GM20000 (cell line): Measurements from ENCODE around the gene BRD1.
"Not testable (repeated sequence)": the region's sequence is repeated elsewhere in the genome, so short reads cannot be mapped to it uniquely, and the experiment has no call there.

Source experiments
- DNase-seq: peaks from one replicate; pipeline ENCODE4 v3.0.0; 2012; ENCODE audit warnings: low spot score
- CTCF ChIP-seq: IDR thresholded peaks from 2 replicates; pipeline ENCODE4 v1.5.1; 2012; ENCODE audit warnings: mild to moderate bottlenecking, control low read depth; ENCODE audit errors: extremely low read depth, missing control alignments

BRD1 gene

GRCh38 chr22:49765951-49766350 lies 61.7 kb downstream of the BRD1 start:
- DNase-seq: no peak
- no peak for TF ChIP-seq CTCF

GRCh38 chr22:49765091-49765771 lies 62.4 kb downstream of the BRD1 start:
- no peak for DNase-seq
- no peak for TF ChIP-seq CTCF

DNA sequence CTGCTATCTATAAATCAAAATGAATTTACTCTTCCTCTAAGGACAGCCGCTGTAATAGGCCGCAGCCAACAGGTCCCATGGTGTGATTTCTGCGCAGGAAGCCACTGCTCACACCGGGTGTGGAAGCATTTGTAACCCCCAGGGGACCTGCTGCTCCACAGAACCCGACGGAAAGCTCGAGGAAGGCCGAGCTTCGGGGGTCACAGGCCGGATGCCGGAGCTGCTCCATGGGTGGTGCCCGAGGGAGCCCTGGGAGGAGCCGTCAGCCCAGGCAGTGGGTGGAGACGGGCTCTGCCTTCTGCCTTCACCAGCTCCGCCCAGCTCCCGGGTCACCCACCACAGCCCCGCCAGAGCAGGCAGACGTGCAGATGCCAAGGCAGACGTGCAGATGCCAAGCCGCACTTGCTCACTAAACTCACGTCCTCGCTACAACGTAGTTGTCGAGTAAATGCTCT lies 63.5 kb downstream of the BRD1 start:
- DNase-seq: no peak
- no peak for TF ChIP-seq CTCF

- TF ChIP-seq CTCF: no peak
- DNase-seq: no peak
Measured at GRCh38 chr22:49763696-49764095, 64.0 kb downstream of the BRD1 start.

DNA sequence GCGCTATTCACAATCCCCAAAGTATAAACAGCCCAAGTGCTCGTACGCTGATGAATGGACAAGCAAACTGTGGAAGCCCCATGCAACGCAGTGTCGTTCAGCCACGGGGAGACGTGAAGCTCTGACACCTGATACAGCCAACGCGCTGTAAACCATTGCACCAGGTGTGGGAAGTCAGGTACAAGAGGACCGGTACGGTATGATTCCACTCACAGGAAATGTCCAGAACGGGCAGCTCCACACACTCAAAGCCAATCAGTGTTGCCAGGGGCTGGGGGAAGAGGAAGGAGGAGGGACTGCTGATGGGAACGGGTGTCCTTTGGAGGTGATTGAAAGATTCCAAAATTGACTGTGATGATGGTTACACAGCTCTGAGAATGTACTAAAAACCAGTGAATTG lies 64.5 kb downstream of the BRD1 start:
- no peak for DNase-seq

DNA sequence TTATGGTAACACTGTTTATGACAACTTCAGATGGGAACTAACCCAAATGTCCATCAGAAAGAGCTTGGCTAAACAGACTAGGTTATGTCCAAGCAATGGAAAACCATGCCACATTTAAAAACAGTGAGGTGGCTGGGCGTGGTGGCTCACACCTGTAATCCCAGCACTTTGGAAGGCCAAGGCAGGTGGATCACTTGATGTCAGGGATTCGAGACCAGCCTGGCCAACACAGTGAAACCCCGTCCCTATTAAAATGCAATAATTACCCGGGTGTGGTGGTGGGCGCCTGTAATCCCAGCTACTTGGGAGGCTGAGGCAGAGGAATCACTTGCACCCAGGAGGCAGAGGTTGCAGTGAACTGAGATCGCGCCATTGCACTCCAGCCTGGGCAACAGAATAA lies 65.1 kb downstream of the BRD1 start:
- not testable (repeated sequence) for DNase-seq

More for the DNA sequence above, 64.5 kb downstream of the BRD1 start:
- TF ChIP-seq CTCF: no peak

DNA sequence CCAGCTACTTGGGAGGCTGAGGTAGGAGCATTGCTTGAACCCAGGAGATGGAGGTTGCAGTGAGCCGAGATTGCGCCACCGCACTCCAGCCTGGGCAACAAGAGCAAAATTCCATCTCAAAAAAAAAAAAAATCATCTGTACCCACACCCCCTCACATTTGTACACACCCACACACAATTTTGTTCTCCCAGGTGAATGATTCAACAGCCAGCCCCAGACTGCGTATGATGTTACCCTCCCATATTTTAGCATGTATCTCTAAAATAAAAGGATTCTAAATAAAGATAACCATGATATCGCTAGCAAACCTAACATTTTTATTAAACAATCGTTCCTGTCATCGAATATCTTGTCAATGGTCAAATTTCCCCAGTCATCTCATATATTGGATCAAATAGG lies 65.8 kb downstream of the BRD1 start:
- DNase-seq: no peak
- TF ChIP-seq CTCF: no peak
